Esophagus squamous epithelium (tissue), 5 donors: ENCODE measurements around the gene NETO2. TPM values are rescaled to one million over a fixed set of nuclear protein-coding genes. Genes with fewer than 3 reads are reported as not detected.
"Not testable (repeated sequence)": the region's sequence is repeated elsewhere in the genome, so short reads cannot be mapped to it uniquely, and the experiment has no call there.

ENCODE experiments used
- DNase-seq: peaks from one replicate; lab custom pipeline; 2025; lab: John Stamatoyannopoulos, UW
- H3K27ac ChIP-seq, 4 donors: fragments of 200-600 bp; sonication (generic); one replicate each; pipeline ENCODE4 v1.5.1; 2016 to 2019; ENCODE audit warnings: mild to moderate bottlenecking in 1 of 4
- H3K27me3 ChIP-seq, 4 donors: fragments of 200-600 bp; sonication (generic); 1 replicate in 3 of 4; 2 replicates in 1 of 4; pipeline versions ENCODE4 v1.5.1 to v1.6.0; 2017 to 2021; ENCODE audit warnings: antibody characterized with exemption in 1 of 4
- H3K36me3 ChIP-seq, 3 donors: fragments of 200-600 bp; sonication (generic); one replicate each; pipeline ENCODE4 v1.5.1; 2016 to 2019
- H3K4me1 ChIP-seq, 3 donors: fragments of 200-600 bp; sonication (generic); one replicate each; pipeline ENCODE4 v1.5.1; 2017 to 2019
- H3K4me3 ChIP-seq, 4 donors: fragments of 200-600 bp; sonication (generic); 1 replicate in 3 of 4; 2 replicates in 1 of 4; pipeline ENCODE4 v1.5.1; 2016 to 2019; ENCODE audit warnings: mild to moderate bottlenecking in 2 of 4, moderate library complexity in 1 of 4
- H3K9me3 ChIP-seq, 3 donors: fragments of 200-600 bp; sonication (generic); one replicate each; pipeline ENCODE4 v1.5.1; 2016 to 2019
- CTCF ChIP-seq, 6 experiments: fragments of 450-650 bp in 4 of 6; fragments of 200-600 bp in 2 of 6; sonication (generic) in 2 of 6; IDR thresholded peaks; one replicate each; pipeline ENCODE4 v1.5.1; 2016 to 2019; ENCODE audit warnings: antibody characterized with exemption in 6 of 6, mild to moderate bottlenecking in 4 of 6, moderate library complexity in 4 of 6
- POLR2A ChIP-seq, 4 donors: fragments of 450-650 bp; IDR thresholded peaks; one replicate each; pipeline ENCODE4 v1.6.1; 2017; ENCODE audit warnings: antibody characterized with exemption in 4 of 4, mild to moderate bottlenecking in 4 of 4, moderate library complexity in 3 of 4
- WGBS, 2 donors: methylation state at CpG; one replicate each; pipeline ENCODE4 v1.1.5; 2018; 5-methylcytosine and 5-hydroxymethylcytosine counted together
- intact Hi-C: fragments of 100-400 bp; cut with DNase I; formaldehyde crosslinking; loops from one replicate; pipeline ENCODE4 v1.15.0; 2022
- total RNA-seq, 4 donors: library from RNA; depleted of rRNA; stranded (reverse); fragments of >200 nt; gene quantifications; one replicate each; pipeline ENCODE4 v1.1.0, GENCODE V29; 2016
- donor health status: DM: yes; HTN: yes; CAD: no.

NETO2 gene
- total RNA-seq, 4 donors from 2014 or later, result 4.1 to 16.9 (median 7.4) TPM

DNA sequence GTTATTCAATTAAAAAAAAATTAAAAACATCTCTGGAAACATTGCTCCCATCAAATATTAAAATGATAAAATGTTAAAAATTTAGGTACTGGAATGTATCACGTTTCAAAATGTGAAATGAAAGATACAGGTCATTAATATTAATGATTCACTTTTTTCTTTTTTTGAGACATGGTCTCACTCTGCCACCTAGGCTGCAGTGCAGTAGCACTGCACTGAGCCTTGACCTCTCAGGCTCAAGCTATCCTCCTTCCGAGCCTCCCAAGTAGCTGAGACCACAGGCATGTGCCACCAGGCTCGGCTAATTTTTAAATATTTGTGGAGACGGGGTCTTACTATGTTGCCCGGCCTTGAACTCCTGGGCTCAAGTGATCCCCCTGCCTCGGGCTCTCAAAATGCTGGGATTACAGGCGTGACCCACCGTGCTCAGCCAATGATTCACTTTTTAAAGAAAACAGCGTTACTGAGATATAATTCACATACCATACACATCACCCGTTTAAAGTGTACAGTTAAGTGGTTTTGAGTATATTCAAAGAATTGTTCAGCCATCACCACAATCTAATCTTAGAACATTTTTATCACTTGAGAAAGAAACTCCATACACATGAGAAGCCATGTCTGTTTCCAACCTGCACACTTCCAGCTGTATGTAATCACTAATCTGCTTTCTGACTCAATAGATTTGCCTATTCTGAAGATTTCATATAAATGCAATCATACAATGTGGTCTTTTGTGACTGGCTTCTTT is 19.1 kb upstream of the NETO2 start:
- no peaks in the 10 kb centered on the region for H3K27me3 ChIP-seq
- WGBS, 2 donors, result 90 to 91% methylated on average over 10 of the region's 10 CpGs
- H3K4me3 ChIP-seq, result no peak overlapping the region
- intact Hi-C loops, result no loop called here
- peaks cover 0 to 22% (median 0%) of the 10 kb centered on the region in 3 donors for H3K36me3 ChIP-seq
- DNase-seq, result no peak
- TF ChIP-seq POLR2A (IDR thresholded peaks at IDR 0.05), result no peak
- TF ChIP-seq CTCF (IDR thresholded peaks at IDR 0.05), result no peak
- H3K9me3 ChIP-seq, result no peaks in the 10 kb centered on the region
- no peak overlapping the region for H3K27ac ChIP-seq
- H3K4me1 ChIP-seq, result no peaks in the 10 kb centered on the region

DNA sequence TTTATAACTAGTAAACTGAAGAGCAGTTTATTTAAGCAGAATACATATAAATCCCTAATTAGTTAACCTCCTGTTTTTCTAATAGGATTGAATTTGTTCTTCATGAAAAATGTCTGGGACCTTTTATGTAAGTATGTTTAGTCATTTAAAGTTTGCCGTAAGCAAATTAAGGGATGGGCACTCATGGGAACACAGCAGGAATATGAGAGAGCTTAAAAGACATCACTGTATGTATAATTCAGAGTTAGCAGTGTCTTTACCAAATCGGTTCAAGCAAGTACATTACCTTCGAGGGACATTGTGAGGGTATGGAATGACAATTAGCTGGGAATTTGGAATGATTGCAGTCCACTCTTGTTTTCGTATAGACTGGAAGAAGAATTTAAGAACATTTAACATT is 17.7 kb upstream of the NETO2 start:
- intact Hi-C loops, result no loop called here
- TF ChIP-seq POLR2A (IDR thresholded peaks at IDR 0.05), result no peak
- TF ChIP-seq CTCF (IDR thresholded peaks at IDR 0.05), result no peak
- WGBS, 2 donors, result 88 to 90% methylated on average over 4 of the region's 4 CpGs
- no peak for DNase-seq
- no peaks in the 10 kb centered on the region for H3K9me3 ChIP-seq
- no peak overlapping the region for H3K27ac ChIP-seq
- peaks cover 0 to 36% (median 0%) of the 10 kb centered on the region in 3 donors for H3K36me3 ChIP-seq
- no peaks in the 10 kb centered on the region for H3K4me1 ChIP-seq
- no peak overlapping the region for H3K4me3 ChIP-seq
- H3K27me3 ChIP-seq, result no peaks in the 10 kb centered on the region

- DNase-seq, result no peak
- Histone ChIP-seq H3K4me1 (no peaks in the 10 kb centered on the region), H3K9me3 (no peaks in the 10 kb centered on the region), H3K27ac (no peak overlapping the region), H3K4me3 (no peak overlapping the region), H3K27me3 (no peaks in the 10 kb centered on the region), H3K36me3 (peaks cover 0 to 43% (median 0%) of the 10 kb centered on the region in 3 donors)
- TF ChIP-seq POLR2A (IDR thresholded peaks at IDR 0.05) (no peak), CTCF (IDR thresholded peaks at IDR 0.05) (no peak)
- intact Hi-C loops, result no loop called here
- 80 to 96% methylated on average over 3 of the region's 3 CpGs for WGBS, 2 donors
These were observed 16.7 kb upstream of the NETO2 start for GRCh38 chr16:47160422-47160821.

DNA sequence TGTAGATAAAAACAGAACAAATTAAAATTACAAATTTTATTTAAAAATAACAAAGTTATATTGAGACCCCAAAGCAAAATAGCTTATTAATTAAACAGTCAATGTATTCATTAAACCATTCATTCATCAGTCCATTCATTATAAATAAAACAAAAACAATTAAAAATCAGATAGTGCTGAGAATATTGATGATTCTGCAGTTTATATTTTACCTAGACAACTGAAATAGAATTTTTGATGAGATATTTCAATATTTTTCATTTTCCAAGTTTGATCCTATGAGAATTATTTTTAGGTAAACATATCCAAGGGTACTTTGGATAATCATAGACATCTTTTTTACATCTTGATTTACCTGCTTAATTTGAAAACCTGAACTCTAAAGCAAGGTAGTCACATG is 15.2 kb upstream of the NETO2 start:
- Histone ChIP-seq H3K36me3 (peaks cover 0 to 46% (median 0%) of the 10 kb centered on the region in 3 donors), H3K27me3 (no peaks in the 10 kb centered on the region), H3K27ac (no peak overlapping the region), H3K4me1 (no peaks in the 10 kb centered on the region), H3K9me3 (no peaks in the 10 kb centered on the region), H3K4me3 (no peak overlapping the region)
- TF ChIP-seq POLR2A (IDR thresholded peaks at IDR 0.05), result no peak
- no peak for TF ChIP-seq CTCF (IDR thresholded peaks at IDR 0.05)
- DNase-seq, result no peak
- intact Hi-C loops, result no loop called here

- Histone ChIP-seq H3K27ac (no peak overlapping the region), H3K4me3 (no peak overlapping the region), H3K4me1 (no peaks in the 10 kb centered on the region), H3K36me3 (peaks cover 0 to 68% (median 0%) of the 10 kb centered on the region in 3 donors), H3K27me3 (no peaks in the 10 kb centered on the region), H3K9me3 (peaks cover 0 to 16% (median 0%) of the 10 kb centered on the region in 3 donors)
- DNase-seq, result no peak
- WGBS, 2 donors, result 86 to 91% methylated on average over 3 of the region's 3 CpGs
- TF ChIP-seq CTCF (IDR thresholded peaks at IDR 0.05), result no peak
- TF ChIP-seq POLR2A (IDR thresholded peaks at IDR 0.05), result no peak
- intact Hi-C loops, result no loop called here
These were observed 13.0 kb upstream of the NETO2 start for GRCh38 chr16:47156680-47157215.

GRCh38 chr16:47152501-47152900 is 8.8 kb upstream of the NETO2 start:
- WGBS, 2 donors, result 90 to 94% methylated on average over 9 of the region's 9 CpGs
- H3K27me3 ChIP-seq, DNase-seq, H3K27ac ChIP-seq, H3K4me3 ChIP-seq, intact Hi-C loops, H3K4me1 ChIP-seq: not testable (repeated sequence)
- Histone ChIP-seq H3K9me3 (peaks cover 0 to 16% (median 0%) of the 10 kb centered on the region in 3 donors), H3K36me3 (peaks cover 0 to 44% (median 0%) of the 10 kb centered on the region in 3 donors)
